ENCODE measurements around the gene RNPC3. TPM values are rescaled to one million over a fixed set of nuclear protein-coding genes. Genes with fewer than 3 reads are reported as not detected.
"Not testable (repeated sequence)": the region's sequence is repeated elsewhere in the genome, so short reads cannot be mapped to it uniquely, and the experiment has no call there.

The RNPC3 gene
- total RNA-seq, 1 donor from 2014 or later = 9.4 TPM

- no peaks in the 10 kb centered on the region for H3K4me1 ChIP-seq (ENCODE audit: control insufficient read depth in 3 of 3, insufficient read depth in 3 of 3, low read length in 3 of 3)
- H3K4me3 ChIP-seq (ENCODE audit: low read length in 3 of 3) = no peak overlapping the region
- no peaks in the 10 kb centered on the region for H3K9me3 ChIP-seq (ENCODE audit: control insufficient read depth in 3 of 3, low read length in 3 of 3)
- no peak overlapping the region for H3K27ac ChIP-seq (ENCODE audit: low read depth, low read length)
- H3K27me3 ChIP-seq (ENCODE audit: control insufficient read depth in 3 of 3, insufficient read depth in 3 of 3, low read length in 3 of 3) = no peaks in the 10 kb centered on the region
- H3K9ac ChIP-seq (ENCODE audit: low read depth in 1 of 3, low read length in 3 of 3) = no peak overlapping the region
- H3K36me3 ChIP-seq (ENCODE audit: control insufficient read depth in 3 of 3, insufficient read depth in 3 of 3, low read length in 3 of 3) = peaks cover 23 to 62% (median 48%) of the 10 kb centered on the region in 3 donors
These were observed 21.0 kb downstream of the RNPC3 start for GRCh38 chr1:103546496-103546895.

- Histone ChIP-seq H3K9me3 (ENCODE audit: control insufficient read depth in 3 of 3, low read length in 3 of 3) (no peaks in the 10 kb centered on the region), H3K9ac (ENCODE audit: low read depth in 1 of 3, low read length in 3 of 3) (no peak overlapping the region), H3K36me3 (ENCODE audit: control insufficient read depth in 3 of 3, insufficient read depth in 3 of 3, low read length in 3 of 3) (peaks cover 26 to 62% (median 52%) of the 10 kb centered on the region in 3 donors), H3K4me3 (ENCODE audit: low read length in 3 of 3) (no peak overlapping the region), H3K27ac (ENCODE audit: low read depth, low read length) (no peak overlapping the region), H3K27me3 (ENCODE audit: control insufficient read depth in 3 of 3, insufficient read depth in 3 of 3, low read length in 3 of 3) (no peaks in the 10 kb centered on the region), H3K4me1 (ENCODE audit: control insufficient read depth in 3 of 3, insufficient read depth in 3 of 3, low read length in 3 of 3) (no peaks in the 10 kb centered on the region)
These were observed 22.3 kb downstream of the RNPC3 start for GRCh38 chr1:103547840-103548239.

GRCh38 chr1:103560427-103560826 lies 34.9 kb downstream of the RNPC3 start:
- Histone ChIP-seq H3K27ac (ENCODE audit: low read depth, low read length) (no peak overlapping the region), H3K36me3 (ENCODE audit: control insufficient read depth in 3 of 3, insufficient read depth in 3 of 3, low read length in 3 of 3) (peaks cover 0 to 8% (median 0%) of the 10 kb centered on the region in 3 donors), H3K9ac (ENCODE audit: low read depth in 1 of 3, low read length in 3 of 3) (no peak overlapping the region), H3K4me3 (ENCODE audit: low read length in 3 of 3) (no peak overlapping the region), H3K4me1 (ENCODE audit: control insufficient read depth in 3 of 3, insufficient read depth in 3 of 3, low read length in 3 of 3) (no peaks in the 10 kb centered on the region), H3K9me3 (ENCODE audit: control insufficient read depth in 3 of 3, low read length in 3 of 3) (no peaks in the 10 kb centered on the region), H3K27me3 (ENCODE audit: control insufficient read depth in 3 of 3, insufficient read depth in 3 of 3, low read length in 3 of 3) (no peaks in the 10 kb centered on the region)

GRCh38 chr1:103561124-103561523 lies 35.6 kb downstream of the RNPC3 start:
- H3K27ac ChIP-seq (ENCODE audit: low read depth, low read length); H3K4me1 ChIP-seq (ENCODE audit: control insufficient read depth in 3 of 3, insufficient read depth in 3 of 3, low read length in 3 of 3); H3K9ac ChIP-seq (ENCODE audit: low read depth in 1 of 3, low read length in 3 of 3); H3K9me3 ChIP-seq (ENCODE audit: control insufficient read depth in 3 of 3, low read length in 3 of 3); H3K36me3 ChIP-seq (ENCODE audit: control insufficient read depth in 3 of 3, insufficient read depth in 3 of 3, low read length in 3 of 3); H3K4me3 ChIP-seq (ENCODE audit: low read length in 3 of 3); H3K27me3 ChIP-seq (ENCODE audit: control insufficient read depth in 3 of 3, insufficient read depth in 3 of 3, low read length in 3 of 3): not testable (repeated sequence)

GRCh38 chr1:103561643-103562395 lies 36.3 kb downstream of the RNPC3 start:
- Histone ChIP-seq H3K4me3 (ENCODE audit: low read length in 3 of 3) (peak overlapping the region in 2 of 3 donors; percentile 33 to 38), H3K27ac (ENCODE audit: low read depth, low read length) (peak overlapping the region; percentile 76), H3K4me1 (ENCODE audit: control insufficient read depth in 3 of 3, insufficient read depth in 3 of 3, low read length in 3 of 3) (no peaks in the 10 kb centered on the region), H3K9ac (ENCODE audit: low read depth in 1 of 3, low read length in 3 of 3) (peak overlapping the region; percentile 4 to 51 (median 17)), H3K27me3 (ENCODE audit: control insufficient read depth in 3 of 3, insufficient read depth in 3 of 3, low read length in 3 of 3) (no peaks in the 10 kb centered on the region), H3K36me3 (ENCODE audit: control insufficient read depth in 3 of 3, insufficient read depth in 3 of 3, low read length in 3 of 3) (peaks cover 0 to 3% (median 0%) of the 10 kb centered on the region in 3 donors), H3K9me3 (ENCODE audit: control insufficient read depth in 3 of 3, low read length in 3 of 3) (no peaks in the 10 kb centered on the region)

GRCh38 chr1:103563056-103563455 lies 37.6 kb downstream of the RNPC3 start:
- no peaks in the 10 kb centered on the region for H3K27me3 ChIP-seq (ENCODE audit: control insufficient read depth in 3 of 3, insufficient read depth in 3 of 3, low read length in 3 of 3)
- no peaks in the 10 kb centered on the region for H3K9me3 ChIP-seq (ENCODE audit: control insufficient read depth in 3 of 3, low read length in 3 of 3)
- no peaks in the 10 kb centered on the region for H3K4me1 ChIP-seq (ENCODE audit: control insufficient read depth in 3 of 3, insufficient read depth in 3 of 3, low read length in 3 of 3)
- H3K36me3 ChIP-seq (ENCODE audit: control insufficient read depth in 3 of 3, insufficient read depth in 3 of 3, low read length in 3 of 3) = peaks cover 0 to 10% (median 3%) of the 10 kb centered on the region in 3 donors
- H3K27ac ChIP-seq (ENCODE audit: low read depth, low read length) = peak overlapping the region; percentile 76
- no peak overlapping the region for H3K9ac ChIP-seq (ENCODE audit: low read depth in 1 of 3, low read length in 3 of 3)
- H3K4me3 ChIP-seq (ENCODE audit: low read length in 3 of 3) = peak overlapping the region in 1 of 3 donors; percentile 33

- Histone ChIP-seq H3K27me3 (ENCODE audit: control insufficient read depth in 3 of 3, insufficient read depth in 3 of 3, low read length in 3 of 3) (no peaks in the 10 kb centered on the region), H3K9me3 (ENCODE audit: control insufficient read depth in 3 of 3, low read length in 3 of 3) (no peaks in the 10 kb centered on the region), H3K36me3 (ENCODE audit: control insufficient read depth in 3 of 3, insufficient read depth in 3 of 3, low read length in 3 of 3) (peaks cover 12 to 27% (median 25%) of the 10 kb centered on the region in 3 donors), H3K4me3 (ENCODE audit: low read length in 3 of 3) (no peak overlapping the region), H3K27ac (ENCODE audit: low read depth, low read length) (no peak overlapping the region), H3K4me1 (ENCODE audit: control insufficient read depth in 3 of 3, insufficient read depth in 3 of 3, low read length in 3 of 3) (no peaks in the 10 kb centered on the region), H3K9ac (ENCODE audit: low read depth in 1 of 3, low read length in 3 of 3) (no peak overlapping the region)
These were observed 44.0 kb downstream of the RNPC3 start for GRCh38 chr1:103569493-103569892.

- not testable (repeated sequence) for H3K27me3 ChIP-seq (ENCODE audit: control insufficient read depth in 3 of 3, insufficient read depth in 3 of 3, low read length in 3 of 3); H3K9me3 ChIP-seq (ENCODE audit: control insufficient read depth in 3 of 3, low read length in 3 of 3); H3K4me3 ChIP-seq (ENCODE audit: low read length in 3 of 3); H3K27ac ChIP-seq (ENCODE audit: low read depth, low read length); H3K9ac ChIP-seq (ENCODE audit: low read depth in 1 of 3, low read length in 3 of 3); H3K4me1 ChIP-seq (ENCODE audit: control insufficient read depth in 3 of 3, insufficient read depth in 3 of 3, low read length in 3 of 3)
- H3K36me3 ChIP-seq (ENCODE audit: control insufficient read depth in 3 of 3, insufficient read depth in 3 of 3, low read length in 3 of 3) = peaks cover 12 to 27% (median 25%) of the 10 kb centered on the region in 3 donors
These were observed 45.8 kb downstream of the RNPC3 start, which contains the start of gene AMY2B for GRCh38 chr1:103571289-103571688. Gene AMY2B, plus strand, starts transcription at chr1:103571589. Its CDS starts 14 bp downstream, at chr1:103571603.

- Histone ChIP-seq H3K27ac (ENCODE audit: low read depth, low read length) (no peak overlapping the region), H3K36me3 (ENCODE audit: control insufficient read depth in 3 of 3, insufficient read depth in 3 of 3, low read length in 3 of 3) (peaks cover 6 to 10% (median 6%) of the 10 kb centered on the region in 3 donors), H3K9me3 (ENCODE audit: control insufficient read depth in 3 of 3, low read length in 3 of 3) (no peaks in the 10 kb centered on the region), H3K4me1 (ENCODE audit: control insufficient read depth in 3 of 3, insufficient read depth in 3 of 3, low read length in 3 of 3) (no peaks in the 10 kb centered on the region), H3K27me3 (ENCODE audit: control insufficient read depth in 3 of 3, insufficient read depth in 3 of 3, low read length in 3 of 3) (no peaks in the 10 kb centered on the region), H3K9ac (ENCODE audit: low read depth in 1 of 3, low read length in 3 of 3) (no peak overlapping the region), H3K4me3 (ENCODE audit: low read length in 3 of 3) (no peak overlapping the region)
These were observed 50.6 kb downstream of the RNPC3 start for GRCh38 chr1:103576065-103576464.

GRCh38 chr1:103576784-103577183 lies 51.3 kb downstream of the RNPC3 start:
- not testable (repeated sequence) for H3K4me3 ChIP-seq (ENCODE audit: low read length in 3 of 3); H3K27ac ChIP-seq (ENCODE audit: low read depth, low read length); H3K27me3 ChIP-seq (ENCODE audit: control insufficient read depth in 3 of 3, insufficient read depth in 3 of 3, low read length in 3 of 3); H3K9ac ChIP-seq (ENCODE audit: low read depth in 1 of 3, low read length in 3 of 3); H3K4me1 ChIP-seq (ENCODE audit: control insufficient read depth in 3 of 3, insufficient read depth in 3 of 3, low read length in 3 of 3); H3K9me3 ChIP-seq (ENCODE audit: control insufficient read depth in 3 of 3, low read length in 3 of 3)
- H3K36me3 ChIP-seq (ENCODE audit: control insufficient read depth in 3 of 3, insufficient read depth in 3 of 3, low read length in 3 of 3) = peaks cover 6 to 10% (median 6%) of the 10 kb centered on the region in 3 donors
